Effector CD4-positive, alpha-beta T cell (primary cell): ENCODE measurements around the gene ERCC1.

Experiments
- DNase-seq: peaks from one replicate; pipeline ENCODE4 v3.0.0-alpha.2; 2020

ERCC1 gene

DNA sequence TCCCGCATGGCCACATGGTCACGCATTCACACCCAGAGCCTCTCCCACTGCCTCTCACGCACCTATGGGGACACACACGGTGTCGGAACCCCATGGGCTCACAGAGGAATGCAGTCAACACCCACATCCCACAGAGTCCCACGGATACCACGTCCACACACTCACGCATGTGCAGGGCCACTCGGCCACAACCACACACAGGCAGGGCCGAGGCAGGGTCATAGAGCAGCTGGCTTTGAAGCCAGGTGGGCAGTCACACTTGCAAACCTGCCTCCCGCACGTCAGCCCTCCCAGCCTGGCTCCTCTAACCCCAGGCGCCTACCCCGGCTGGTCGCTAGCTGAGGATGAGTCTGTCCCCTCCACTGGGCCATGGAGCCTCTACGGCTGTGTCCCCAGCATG is 61.4 kb downstream of the ERCC1 start:
- DNase-seq: no peak

- DNase-seq: no peak
Observed at GRCh38 chr19:45361608-45362007, 62.1 kb downstream of the ERCC1 start.

- DNase-seq: no peak
Observed at GRCh38 chr19:45358213-45358792, 65.4 kb downstream of the ERCC1 start.

DNA sequence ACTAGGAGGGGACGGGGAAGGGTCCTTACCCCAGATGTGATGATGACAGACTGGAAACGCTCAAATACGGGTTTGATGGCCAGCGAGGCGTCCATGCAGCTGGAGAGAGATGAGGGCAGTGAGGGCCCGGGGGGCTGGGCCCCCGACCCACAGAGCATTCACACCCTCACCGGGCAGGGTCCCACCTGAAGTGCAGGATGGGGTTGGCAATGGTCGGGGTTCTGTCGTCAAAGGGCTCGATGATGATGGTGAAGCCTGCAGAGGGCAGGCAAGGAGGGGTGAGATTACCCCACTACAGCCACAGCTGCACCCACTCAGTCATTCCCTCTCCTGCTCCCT is 66.3 kb downstream of the ERCC1 start:
- no peak for DNase-seq
